H9 (cell line): Measurements from ENCODE around the gene GP2. TPM values are rescaled to one million over a fixed set of nuclear protein-coding genes. Genes with fewer than 3 reads are reported as not detected.

Source experiments
- DNase-seq: peaks from one replicate; pipeline ENCODE4 v3.0.0-alpha.2; 2017
- H2AFZ ChIP-seq: one replicate; pipeline ENCODE4 v1.6.1; 2013; ENCODE audit warnings: mild to moderate bottlenecking, low read length, control low read depth, moderate library complexity
- H2AK5ac ChIP-seq: 2 replicates; pipeline ENCODE4 v1.6.1; 2013; ENCODE audit warnings: low read length, control low read depth, mixed read lengths; ENCODE audit not compliant: insufficient read length
- H2BK120ac ChIP-seq: one replicate; pipeline ENCODE4 v1.6.1; 2013; ENCODE audit warnings: low read depth, mild to moderate bottlenecking, low read length, control low read depth, inconsistent platforms; ENCODE audit not compliant: poor library complexity, severe bottlenecking
- H2BK12ac ChIP-seq: 2 replicates; pipeline ENCODE4 v1.6.1; 2013; ENCODE audit warnings: low read length, control low read depth, mixed read lengths, low read depth; ENCODE audit not compliant: insufficient read length
- H2BK15ac ChIP-seq: 2 replicates; pipeline ENCODE4 v1.6.1; 2013; ENCODE audit warnings: low read depth, low read length, control low read depth
- H2BK20ac ChIP-seq: one replicate; pipeline ENCODE4 v1.6.1; 2013; ENCODE audit warnings: low read depth, mild to moderate bottlenecking, low read length, control low read depth, inconsistent platforms; ENCODE audit not compliant: poor library complexity, severe bottlenecking
- H2BK5ac ChIP-seq: 2 replicates; pipeline ENCODE4 v1.6.1; 2013; ENCODE audit warnings: low read length, control low read depth, mixed read lengths; ENCODE audit not compliant: insufficient read length
- H3K14ac ChIP-seq: 2 replicates; pipeline ENCODE4 v1.6.1; 2013; ENCODE audit warnings: low read length, control low read depth; ENCODE audit not compliant: insufficient read depth
- H3K18ac ChIP-seq: 2 replicates; pipeline ENCODE4 v1.6.1; 2013; ENCODE audit warnings: low read depth, mild to moderate bottlenecking, mixed read lengths, low read length, control low read depth; ENCODE audit not compliant: insufficient read length
- H3K23ac ChIP-seq: 2 replicates; pipeline ENCODE4 v1.6.1; 2013; ENCODE audit warnings: low read length, control low read depth, mixed read lengths, low read depth; ENCODE audit not compliant: insufficient read length
- H3K23me2 ChIP-seq: 2 replicates; pipeline ENCODE4 v1.6.1; 2013; ENCODE audit warnings: low read depth, mild to moderate bottlenecking, mixed read lengths, low read length, control low read depth; ENCODE audit not compliant: insufficient read length, poor library complexity, severe bottlenecking
- H3K27ac ChIP-seq: 2 replicates; pipeline ENCODE4 v1.5.1; 2013; ENCODE audit warnings: low read length, control low read depth, mixed read lengths, low read depth; ENCODE audit not compliant: insufficient read length
- H3K27me3 ChIP-seq: 2 replicates; pipeline ENCODE4 v1.6.1; 2013; ENCODE audit warnings: low read length, control low read depth, inconsistent platforms; ENCODE audit not compliant: insufficient read depth
- H3K4ac ChIP-seq: 2 replicates; pipeline ENCODE4 v1.6.1; 2013; ENCODE audit warnings: low read depth, mild to moderate bottlenecking, control low read depth, inconsistent platforms, low read length, moderate library complexity
- H3K4me1 ChIP-seq: 2 replicates; pipeline ENCODE4 v1.6.1; 2013; ENCODE audit warnings: low read length, control low read depth, inconsistent platforms; ENCODE audit not compliant: insufficient read depth
- H3K4me2 ChIP-seq: 2 replicates; pipeline ENCODE4 v1.6.1; 2013; ENCODE audit warnings: low read length, control low read depth, mixed read lengths; ENCODE audit not compliant: insufficient read length, insufficient read depth
- H3K56ac ChIP-seq: 2 replicates; pipeline ENCODE4 v1.6.1; 2013; ENCODE audit warnings: low read depth, mild to moderate bottlenecking, mixed read lengths, low read length, control low read depth; ENCODE audit not compliant: insufficient read length
- H3K79me1 ChIP-seq: 2 replicates; pipeline ENCODE4 v1.6.1; 2013; ENCODE audit warnings: low read depth, mild to moderate bottlenecking, moderate library complexity, low read length, control low read depth, inconsistent platforms; ENCODE audit not compliant: insufficient read depth, poor library complexity, severe bottlenecking
- H3K79me2 ChIP-seq: 2 replicates; pipeline ENCODE4 v1.6.1; 2013; ENCODE audit warnings: low read length, control low read depth, inconsistent platforms; ENCODE audit not compliant: insufficient read depth
- H3K9ac ChIP-seq: 2 replicates; pipeline ENCODE4 v1.6.1; 2013; ENCODE audit warnings: low read length, control low read depth, mixed read lengths; ENCODE audit not compliant: insufficient read length; ENCODE audit errors: extremely low read depth
- H3K9me3 ChIP-seq: one replicate; pipeline ENCODE4 v1.6.1; 2013; ENCODE audit warnings: low read depth, low read length, inconsistent platforms; ENCODE audit not compliant: control insufficient read depth
- H3T11ph ChIP-seq: one replicate; pipeline ENCODE4 v1.6.1; 2013; ENCODE audit warnings: mild to moderate bottlenecking, low read length, control low read depth, inconsistent platforms
- H4K20me1 ChIP-seq: one replicate; pipeline ENCODE4 v1.6.1; 2013; ENCODE audit not compliant: control insufficient read depth, insufficient read length, insufficient read depth
- H4K5ac ChIP-seq: 2 replicates; pipeline ENCODE4 v1.6.1; 2013; ENCODE audit warnings: low read depth, mild to moderate bottlenecking, mixed read lengths, low read length, control low read depth; ENCODE audit not compliant: insufficient read length
- H4K8ac ChIP-seq: replicated peaks from 2 replicates; pipeline ENCODE4 v1.6.1; 2013; ENCODE audit warnings: low read length, control low read depth, mixed read lengths, low read depth; ENCODE audit not compliant: insufficient read length
- H4K91ac ChIP-seq: 2 replicates; pipeline ENCODE4 v1.6.1; 2013; ENCODE audit warnings: low read depth, mild to moderate bottlenecking, moderate library complexity, mixed read lengths, low read length, control low read depth; ENCODE audit not compliant: insufficient read length
- H3K27ac Mint-ChIP-seq, 3 experiments: 2 replicates in 2 of 3; 3 replicates in 1 of 3; pipeline ENCODE4 v1.8.0; 2020 to 2021; ENCODE audit warnings: mixed read lengths in 3 of 3, mild to moderate bottlenecking in 1 of 3, moderate library complexity in 1 of 3
- H3K27me3 Mint-ChIP-seq: 2 replicates; pipeline ENCODE4 v1.8.0; 2021; ENCODE audit warnings: low read depth, mild to moderate bottlenecking, moderate library complexity, mixed read lengths
- H3K36me3 Mint-ChIP-seq, 3 experiments: 2 replicates in 2 of 3; 3 replicates in 1 of 3; pipeline ENCODE4 v1.8.0; 2020 to 2021; ENCODE audit warnings: low read depth in 3 of 3, mixed read lengths in 3 of 3; ENCODE audit not compliant: insufficient read depth in 1 of 3
- H3K4me1 Mint-ChIP-seq, 2 experiments: 2 replicates each; pipeline ENCODE4 v1.8.0; 2020; ENCODE audit warnings: mixed read lengths in 2 of 2
- H3K4me3 Mint-ChIP-seq, 2 experiments: 2 replicates in 1 of 2; 3 replicates in 1 of 2; pipeline ENCODE4 v1.8.0; 2020 to 2021; ENCODE audit warnings: mild to moderate bottlenecking in 2 of 2, mixed read lengths in 2 of 2, moderate library complexity in 1 of 2
- H3K9me3 Mint-ChIP-seq, 2 experiments: 2 replicates in 1 of 2; 3 replicates in 1 of 2; pipeline ENCODE4 v1.8.0; 2020; ENCODE audit warnings: mild to moderate bottlenecking in 2 of 2, mixed read lengths in 2 of 2, moderate library complexity in 1 of 2
- CTCF ChIP-seq: fragments of 200-600 bp; sonication (generic); conservative IDR thresholded peaks from 3 replicates; pipeline ENCODE4 v1.8.0; 2021; ENCODE audit warnings: antibody characterized with exemption, mild to moderate bottlenecking
- total RNA-seq: library from RNA; stranded (reverse); gene quantifications from 2 replicates; pipeline ENCODE4 v1.2.1, GENCODE V29; 2021

GP2 gene
- total RNA-seq, 1 experiment from 2014 or later: not detected

GRCh38 chr16:20320592-20320991, 6.7 kb downstream of the GP2 start:
- no peak overlapping the region for H3K4me3 Mint-ChIP-seq
- no peaks in the 10 kb centered on the region for H3K27me3 ChIP-seq
- no peak overlapping the region for H2BK5ac ChIP-seq
- H2AK5ac ChIP-seq: no peak overlapping the region
- peaks cover 3% of the 10 kb centered on the region for H4K20me1 ChIP-seq
- no peak overlapping the region for H3T11ph ChIP-seq
- no peak overlapping the region for H3K14ac ChIP-seq
- no peaks in the 10 kb centered on the region; a peak in 1 of 5 replicates for H3K9me3 Mint-ChIP-seq
- DNase-seq: no peak
- H3K9ac ChIP-seq: no peak overlapping the region
- H3K23me2 ChIP-seq: no peaks in the 10 kb centered on the region
- no peak overlapping the region for H2BK20ac ChIP-seq
- H3K79me2 ChIP-seq: no peaks in the 10 kb centered on the region
- no peak overlapping the region for H2BK15ac ChIP-seq
- H3K4me1 Mint-ChIP-seq: peaks cover under 1 to 3% of the 10 kb centered on the region in 2 experiments; a peak in 2 of 4 replicates
- no peaks in the 10 kb centered on the region for H3K4me1 ChIP-seq
- H3K23ac ChIP-seq: no peak overlapping the region
- no peak overlapping the region for H4K8ac ChIP-seq
- H3K27ac Mint-ChIP-seq: no peak overlapping the region
- no peak overlapping the region for H3K4me2 ChIP-seq
- H3K56ac ChIP-seq: no peak overlapping the region
- H3K79me1 ChIP-seq: no peaks in the 10 kb centered on the region
- no peak overlapping the region for H3K18ac ChIP-seq
- H4K91ac ChIP-seq: no peak overlapping the region
- no peak overlapping the region for H2BK12ac ChIP-seq
- no peak overlapping the region for H4K5ac ChIP-seq
- no peaks in the 10 kb centered on the region for H3K9me3 ChIP-seq
- peaks cover 17% of the 10 kb centered on the region for H3K27me3 Mint-ChIP-seq
- no peak overlapping the region for H3K4ac ChIP-seq
- no peak for TF ChIP-seq CTCF
- no peak overlapping the region for H2AFZ ChIP-seq
- no peaks in the 10 kb centered on the region for H3K36me3 Mint-ChIP-seq
- no peak overlapping the region for H3K27ac ChIP-seq
- no peak overlapping the region for H2BK120ac ChIP-seq
